ENCODE data around the gene ISG20.

- no peak for TF ChIP-seq CTCF (IDR thresholded peaks at IDR 0.05)
- TF ChIP-seq TCF7L2 (IDR thresholded peaks at IDR 0.05; ENCODE audit: low read depth, low read length) = no peak
Observed at GRCh38 chr15:88625943-88626741, 12.7 kb upstream of the ISG20 start.
